Hepatocyte (in vitro differentiated cells): ENCODE data around the gene MTR.

Experiments
- EZH2phosphoT487 ChIP-seq: fragments of 200-600 bp; sonication (generic); IDR thresholded peaks from one replicate; pipeline ENCODE4 v1.6.1; 2018; ENCODE audit warnings: antibody characterized with exemption, mild to moderate bottlenecking, low read depth, moderate library complexity; ENCODE audit not compliant: unreplicated experiment, severe bottlenecking
- TF ChIP-seq, protein P1 (sequence below): fragments of 200-600 bp; sonication (generic); IDR thresholded peaks from 2 replicates; pipeline ENCODE4 v1.5.1; 2016; ENCODE audit warnings: antibody characterized with exemption, mild to moderate bottlenecking; ENCODE audit not compliant: poor library complexity

DNA sequence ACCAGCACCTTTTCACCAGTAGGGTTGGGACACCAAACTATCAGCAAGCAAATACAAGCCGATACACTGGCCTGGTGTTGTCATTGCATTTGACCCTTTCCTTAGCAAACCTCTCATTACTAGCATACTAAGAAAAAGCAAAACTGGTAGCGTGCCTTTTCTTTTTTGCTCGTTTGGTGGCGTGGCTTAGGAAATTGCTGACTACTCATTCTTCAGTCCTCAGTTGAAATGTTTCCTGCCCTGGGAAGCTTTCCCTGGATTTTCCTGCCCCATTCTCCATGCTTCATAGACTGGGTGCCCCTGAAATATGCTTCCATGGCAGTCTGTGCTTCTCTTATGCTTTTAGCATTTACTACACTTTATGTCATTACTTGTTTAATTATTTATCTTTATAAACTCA, 42.0 kb downstream of the MTR start:
- TF ChIP-seq, protein P1, sequence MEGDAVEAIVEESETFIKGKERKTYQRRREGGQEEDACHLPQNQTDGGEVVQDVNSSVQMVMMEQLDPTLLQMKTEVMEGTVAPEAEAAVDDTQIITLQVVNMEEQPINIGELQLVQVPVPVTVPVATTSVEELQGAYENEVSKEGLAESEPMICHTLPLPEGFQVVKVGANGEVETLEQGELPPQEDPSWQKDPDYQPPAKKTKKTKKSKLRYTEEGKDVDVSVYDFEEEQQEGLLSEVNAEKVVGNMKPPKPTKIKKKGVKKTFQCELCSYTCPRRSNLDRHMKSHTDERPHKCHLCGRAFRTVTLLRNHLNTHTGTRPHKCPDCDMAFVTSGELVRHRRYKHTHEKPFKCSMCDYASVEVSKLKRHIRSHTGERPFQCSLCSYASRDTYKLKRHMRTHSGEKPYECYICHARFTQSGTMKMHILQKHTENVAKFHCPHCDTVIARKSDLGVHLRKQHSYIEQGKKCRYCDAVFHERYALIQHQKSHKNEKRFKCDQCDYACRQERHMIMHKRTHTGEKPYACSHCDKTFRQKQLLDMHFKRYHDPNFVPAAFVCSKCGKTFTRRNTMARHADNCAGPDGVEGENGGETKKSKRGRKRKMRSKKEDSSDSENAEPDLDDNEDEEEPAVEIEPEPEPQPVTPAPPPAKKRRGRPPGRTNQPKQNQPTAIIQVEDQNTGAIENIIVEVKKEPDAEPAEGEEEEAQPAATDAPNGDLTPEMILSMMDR: no peak
- TF ChIP-seq EZH2phosphoT487: no peak
